ENCODE data around the gene ZNF618.

Gene ZNF618

DNA sequence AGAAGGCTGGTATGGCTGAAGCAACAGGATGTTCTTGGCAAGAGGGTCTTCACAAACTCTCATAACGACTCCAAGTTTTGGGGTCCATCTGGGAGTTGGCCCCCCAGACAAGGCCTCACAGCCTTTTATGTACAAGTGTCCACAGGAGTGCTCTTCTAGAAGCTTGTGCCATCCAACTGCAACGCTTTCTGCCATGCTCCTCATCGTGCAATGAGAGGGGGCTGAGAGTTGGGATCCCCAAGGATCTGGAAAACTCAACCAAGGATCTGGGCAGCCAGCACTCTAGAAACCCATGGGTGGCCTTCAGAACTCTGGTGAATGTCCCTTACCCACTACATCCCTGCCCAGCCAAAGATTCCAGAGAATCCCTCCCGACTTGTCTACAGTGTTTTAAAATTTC is 210.5 kb downstream of the ZNF618 start:
- no peak for DNase-seq

DNA sequence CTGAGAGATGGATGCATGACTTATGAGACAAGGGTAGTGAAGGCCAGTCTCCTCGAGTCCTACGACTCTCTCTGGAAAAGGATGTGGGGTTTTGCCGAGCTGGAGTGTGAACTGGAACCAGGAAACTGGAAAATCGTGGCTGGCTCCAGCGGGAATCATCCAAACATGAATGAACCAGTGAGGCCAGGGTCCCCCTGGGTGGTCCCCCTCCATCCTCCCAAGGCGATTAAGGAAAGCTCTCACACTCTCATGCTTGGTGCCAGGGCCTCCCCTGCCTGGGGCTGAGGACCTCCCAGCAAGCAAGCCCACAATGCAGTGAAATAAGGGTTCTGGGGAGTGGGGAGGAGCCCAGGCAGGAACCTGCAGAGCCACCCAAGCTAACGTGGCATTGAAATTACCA is 211.6 kb downstream of the ZNF618 start:
- no peak for DNase-seq

DNA sequence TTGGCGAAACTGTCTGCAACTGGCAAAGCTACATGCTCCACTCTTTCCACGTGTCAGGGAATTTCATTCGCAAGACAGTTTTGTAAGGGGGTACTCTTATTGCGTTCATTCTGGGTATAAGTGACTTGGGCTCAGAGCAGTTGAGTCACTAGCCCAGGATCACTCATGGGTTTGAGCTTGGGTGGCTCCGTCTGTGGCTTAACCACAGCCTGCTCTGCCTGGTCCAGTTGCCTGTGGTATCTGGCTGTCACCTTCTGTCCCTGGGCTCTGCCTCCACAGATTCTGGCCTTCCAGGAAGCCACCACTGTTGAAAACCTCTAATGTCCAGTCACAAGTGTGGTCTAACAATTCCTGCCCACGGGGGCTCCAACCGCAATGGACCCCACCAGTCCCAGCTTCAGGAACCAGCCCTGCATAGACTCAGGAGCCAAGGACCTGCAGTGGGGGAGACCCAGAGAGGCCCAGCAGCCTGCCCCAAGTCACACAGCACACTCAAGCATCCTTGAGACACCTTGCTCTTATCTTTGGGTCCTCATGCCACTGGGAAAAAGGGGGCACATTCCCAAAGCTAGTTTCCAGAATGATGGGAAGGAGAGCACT is 212.6 kb downstream of the ZNF618 start:
- no peak for DNase-seq

DNA sequence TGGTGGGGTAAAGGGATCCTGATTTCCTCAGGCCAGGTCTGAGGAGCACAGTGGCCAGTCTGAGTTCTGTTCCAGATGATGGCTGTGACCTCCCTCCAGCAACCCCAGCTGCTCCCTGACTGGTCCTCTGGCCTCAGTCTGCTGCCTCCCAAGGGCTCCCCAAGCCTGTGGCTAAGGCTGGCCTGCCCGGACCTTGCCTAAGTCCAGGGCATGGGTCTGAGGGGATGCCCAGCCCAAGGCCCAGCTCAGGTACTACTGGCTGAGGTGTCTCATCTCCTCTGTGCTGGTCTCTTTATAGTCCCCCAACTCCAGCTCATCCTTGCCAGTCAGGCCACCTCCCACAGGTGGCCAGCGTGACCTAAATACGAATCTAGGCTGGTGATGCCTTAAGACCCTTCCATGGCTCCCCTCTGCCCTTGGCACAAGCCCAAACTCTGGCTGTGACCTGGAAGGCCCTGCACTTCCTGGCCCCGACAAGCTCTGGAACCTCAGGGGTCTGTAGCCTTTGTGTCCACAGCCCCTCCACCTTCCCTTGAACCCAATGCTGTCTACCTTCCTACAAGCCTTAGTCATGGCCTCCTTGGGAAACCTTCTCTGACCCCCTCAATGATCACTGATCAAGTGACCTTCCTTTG is 213.2 kb downstream of the ZNF618 start:
- no peak for DNase-seq

DNA sequence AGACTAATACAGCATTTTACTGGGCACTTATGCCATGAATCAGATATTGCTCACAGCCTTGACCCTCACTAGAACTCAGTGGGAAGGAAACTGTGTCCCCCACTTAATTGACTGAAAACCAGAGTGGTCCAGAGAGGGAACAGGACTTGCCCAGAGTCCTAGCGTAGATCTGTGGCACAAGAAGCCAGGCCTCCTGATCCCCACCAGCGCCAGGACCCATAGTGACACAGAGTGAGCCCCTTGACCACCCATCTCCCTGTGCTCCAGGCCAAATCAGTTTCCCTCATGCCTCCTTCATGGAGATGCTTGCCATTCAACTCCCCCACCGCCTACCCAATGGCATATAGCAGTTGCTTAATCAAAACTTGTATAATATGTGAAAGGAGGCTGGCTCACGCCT is 214.7 kb downstream of the ZNF618 start:
- no peak for DNase-seq

DNA sequence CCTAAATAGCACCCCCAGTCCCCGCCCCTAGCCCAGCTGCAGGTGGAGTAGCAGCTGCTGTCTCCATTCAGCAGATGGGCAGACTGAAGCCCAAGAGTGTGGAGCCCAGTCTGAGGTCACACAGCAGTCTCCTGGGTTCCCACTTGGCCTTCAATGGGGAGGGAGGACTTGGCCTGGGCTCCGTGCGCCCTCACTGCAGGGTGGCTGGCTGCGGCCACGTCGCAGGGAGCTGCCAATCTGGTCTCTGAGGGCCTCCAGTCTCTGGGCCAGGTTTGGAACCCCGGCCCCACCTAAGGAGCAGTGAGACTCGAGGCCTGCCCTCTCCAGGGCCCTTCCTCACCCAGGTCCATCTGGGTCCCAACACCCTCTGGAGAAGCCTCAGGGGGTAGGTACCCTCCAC is 215.6 kb downstream of the ZNF618 start:
- no peak for DNase-seq

DNA sequence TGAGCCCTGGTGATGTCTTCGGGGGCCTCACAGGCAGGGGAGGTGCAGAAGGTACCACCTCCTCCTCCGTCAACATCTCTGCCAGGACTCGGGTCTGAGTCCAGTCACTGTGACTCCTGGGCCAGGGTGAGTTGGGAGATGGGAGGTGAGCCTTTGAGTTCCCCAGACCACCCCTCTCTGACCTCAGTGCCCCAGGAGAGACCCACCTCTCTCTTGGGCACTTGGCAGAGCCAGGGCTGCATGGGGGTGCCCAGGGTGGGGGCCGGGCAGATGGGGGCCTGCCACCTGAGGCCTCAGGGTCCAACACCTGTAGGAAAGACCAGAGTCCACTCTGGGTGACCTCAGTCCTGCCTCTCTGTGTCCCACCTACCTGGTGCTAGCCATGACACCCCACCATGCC is 216.2 kb downstream of the ZNF618 start:
- no peak for DNase-seq

DNA sequence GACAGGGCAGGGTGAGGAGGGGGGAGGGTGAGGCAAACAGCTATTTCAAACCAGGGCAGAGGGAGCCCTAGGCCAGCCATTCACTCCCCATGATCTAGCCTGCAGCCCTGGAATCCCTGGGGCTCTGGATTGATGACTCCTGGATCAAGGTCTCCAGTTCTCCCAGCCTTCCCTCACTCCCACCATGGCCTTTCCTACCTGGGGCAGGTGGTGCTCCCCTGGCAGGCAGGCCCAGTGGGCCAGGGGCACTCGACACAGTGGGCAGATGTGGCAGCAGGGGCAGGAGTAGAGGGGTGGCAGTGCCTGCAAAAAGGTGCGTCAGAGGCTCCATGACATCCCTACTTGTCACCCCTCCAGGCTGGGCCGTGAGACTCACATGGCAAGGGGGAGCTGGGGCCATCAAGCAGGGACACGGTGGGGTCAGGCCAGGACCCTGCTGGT is 216.9 kb downstream of the ZNF618 start:
- no peak for DNase-seq

DNA sequence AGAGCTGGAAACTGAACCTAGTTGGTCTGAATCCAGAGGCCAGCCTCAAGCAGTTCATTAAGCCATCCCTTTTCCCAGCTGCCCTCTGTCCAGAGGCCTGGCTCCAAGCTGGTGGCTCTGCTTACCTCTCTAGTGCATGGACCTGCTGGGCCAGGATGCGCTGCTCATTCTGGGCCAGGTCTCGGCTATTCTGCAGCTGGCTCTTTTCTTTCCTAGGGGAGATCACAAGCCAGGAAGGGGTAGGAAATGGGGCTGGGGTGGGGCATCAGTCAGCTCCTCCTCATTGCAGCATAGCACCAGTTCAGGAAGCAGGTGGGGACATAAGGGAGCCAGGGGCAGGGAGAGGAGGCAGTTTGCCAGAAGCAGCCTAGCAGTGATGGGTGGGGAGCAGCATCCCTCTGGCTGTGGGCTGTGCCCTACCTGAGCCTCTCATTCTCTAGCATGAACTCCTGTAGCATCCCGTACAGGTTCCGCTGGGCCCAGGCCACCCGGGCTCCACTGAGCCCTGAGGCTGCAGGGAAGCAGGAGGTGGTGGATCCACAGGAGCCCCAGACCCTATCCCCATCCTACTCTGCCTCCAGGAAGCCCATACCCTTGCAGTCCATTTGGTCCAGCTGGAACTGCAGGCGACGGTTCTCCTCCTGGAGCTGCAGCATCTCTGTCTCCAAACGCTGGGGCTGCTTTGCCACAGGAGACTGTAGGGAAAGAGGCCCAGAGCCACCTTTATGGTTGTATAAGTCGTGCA is 217.8 kb downstream of the ZNF618 start:
- no peak for DNase-seq

DNA sequence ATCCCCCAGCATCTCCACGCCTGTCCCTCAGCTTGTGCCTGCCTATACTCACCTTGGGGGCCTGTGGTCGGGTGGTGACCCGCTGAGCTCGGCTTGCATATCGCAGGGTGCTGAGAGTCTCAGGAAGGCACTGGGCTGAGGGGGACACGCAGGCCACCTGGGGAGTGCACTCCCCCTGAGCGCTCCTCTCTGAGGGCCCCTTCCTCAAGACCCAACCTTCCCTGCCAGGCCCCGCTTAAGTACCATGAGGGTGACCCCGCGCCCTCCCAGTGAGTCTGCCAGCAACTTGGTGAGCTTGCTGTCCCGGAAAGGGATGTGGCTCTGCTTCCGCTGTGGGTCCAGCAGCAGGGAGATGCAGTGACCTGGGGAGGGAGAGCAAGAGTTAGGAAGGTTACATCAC is 218.9 kb downstream of the ZNF618 start:
- DNase-seq, result no peak

DNA sequence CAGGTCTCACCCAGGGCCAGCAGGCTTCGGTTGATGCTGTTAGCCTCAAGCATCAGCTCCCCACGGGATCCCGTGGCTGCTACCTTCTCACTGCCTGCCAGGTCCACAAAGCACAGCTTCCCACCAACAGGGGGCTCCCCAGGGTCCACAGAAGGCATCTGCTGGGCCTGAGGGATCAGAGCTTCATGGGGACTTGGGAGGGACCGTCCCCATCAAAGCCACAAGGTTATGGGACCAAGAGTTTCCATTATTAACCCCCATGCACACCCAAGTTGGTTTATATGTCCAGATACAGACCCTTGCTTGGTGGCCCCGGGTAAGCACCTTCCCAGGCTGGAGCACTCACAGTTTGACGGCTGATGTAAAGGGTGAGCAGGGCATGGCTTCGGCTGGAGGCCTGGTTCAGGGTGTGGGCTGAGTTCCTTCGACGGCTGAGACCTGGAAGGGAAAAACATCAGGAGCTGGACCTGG is 220.0 kb downstream of the ZNF618 start:
- DNase-seq, result peak; percentile 9

DNA sequence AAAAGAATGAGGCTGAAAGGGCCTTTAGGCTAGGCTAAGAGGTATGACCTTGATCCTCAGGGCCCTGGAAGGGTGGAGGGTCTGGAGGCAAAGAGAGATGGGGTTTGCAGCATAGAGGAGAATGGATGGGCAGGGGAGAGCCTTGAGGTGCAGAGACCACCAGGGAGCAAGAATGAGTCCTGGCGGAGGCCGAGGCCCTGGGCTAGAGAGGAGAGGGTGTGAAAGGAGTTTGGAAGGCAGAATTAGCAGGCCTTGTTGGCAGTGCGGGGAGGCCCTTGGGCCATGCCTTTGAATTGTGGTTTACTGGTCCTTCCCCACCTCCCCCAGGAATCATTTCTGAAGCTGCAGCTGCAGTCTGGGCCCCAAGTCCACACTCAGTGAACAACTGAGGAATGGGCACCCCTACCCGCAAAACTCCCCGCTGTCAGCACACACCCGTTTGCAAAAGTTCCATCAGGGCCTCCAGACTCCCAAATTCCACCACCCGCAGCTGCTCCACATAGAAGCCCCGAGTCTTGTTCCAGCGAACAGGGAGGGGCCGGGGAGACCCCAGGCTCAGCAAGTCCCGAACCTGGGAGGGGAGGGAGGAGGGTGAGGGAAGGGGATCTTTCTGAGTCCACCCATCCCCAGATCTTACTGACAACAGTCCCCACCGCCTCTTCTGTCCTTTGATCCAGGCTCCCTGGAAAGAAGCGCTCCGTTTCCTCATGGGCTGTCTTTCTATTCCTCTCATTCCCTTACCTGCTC is 220.9 kb downstream of the ZNF618 start:
- no peak for DNase-seq

DNA sequence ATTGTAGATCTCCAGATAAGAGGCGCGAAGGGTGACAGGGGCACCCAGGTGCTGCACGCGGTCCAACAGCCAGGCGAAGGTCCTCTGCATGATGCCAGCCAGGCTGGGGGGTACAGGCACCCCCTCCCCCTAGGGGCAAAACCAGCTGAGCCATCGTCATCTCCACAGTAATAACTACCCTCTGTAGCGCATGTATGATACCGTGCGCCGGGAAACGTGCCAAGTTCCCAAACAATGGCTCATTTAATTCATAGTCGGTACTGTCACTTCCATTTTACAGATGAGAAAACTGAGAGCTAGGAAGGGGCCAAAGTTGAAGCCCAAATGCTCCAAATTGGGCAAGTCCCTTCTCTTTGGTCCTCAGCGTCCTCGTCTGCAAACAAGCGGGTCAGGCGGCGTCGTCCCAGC is 221.5 kb downstream of the ZNF618 start:
- DNase-seq, result no peak

DNA sequence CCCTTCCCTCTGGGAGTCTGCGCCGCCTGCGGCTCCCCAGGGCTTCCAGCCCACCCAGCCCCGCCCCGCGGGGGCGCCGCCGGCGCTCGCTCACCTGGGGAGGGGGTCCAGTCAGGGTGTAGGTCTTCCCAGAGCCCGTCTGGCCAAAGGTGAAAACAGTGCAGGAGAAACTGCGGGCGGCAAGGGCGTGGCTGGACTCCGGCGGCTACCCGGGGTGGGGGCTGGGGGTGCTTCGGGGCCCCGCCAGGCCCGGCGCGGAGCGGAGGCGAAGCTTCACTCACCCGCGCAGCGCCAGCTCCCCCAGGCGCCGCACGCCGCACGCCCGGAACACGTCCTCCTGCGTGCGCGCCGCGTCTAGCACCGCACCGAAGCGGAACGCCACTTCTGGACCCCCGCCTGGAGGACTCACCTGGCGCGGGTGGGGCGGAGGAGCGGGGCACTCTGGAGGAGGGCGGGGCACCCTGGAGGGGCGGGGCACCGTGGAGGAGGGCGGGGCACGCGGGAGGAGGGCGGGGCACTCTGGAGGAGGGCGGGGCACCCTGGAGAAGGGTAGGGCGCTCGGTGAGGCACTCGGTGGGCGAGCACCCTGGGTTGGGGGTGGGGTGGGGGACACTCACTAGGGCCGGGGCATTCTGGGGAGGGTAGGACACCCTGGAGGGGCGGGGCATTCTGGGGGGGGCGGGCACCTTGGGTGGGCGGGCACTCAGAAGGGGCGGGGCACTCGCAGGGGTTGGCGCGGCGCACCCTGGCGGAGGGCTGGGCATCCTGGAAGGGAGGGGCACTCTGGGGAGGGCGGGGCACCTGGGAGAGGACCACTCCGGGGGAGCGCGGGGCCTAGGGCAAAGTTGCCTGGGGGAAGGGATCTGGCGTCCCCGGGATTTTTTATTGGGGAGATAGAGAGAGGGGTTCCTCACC is 222.2 kb downstream of the ZNF618 start:
- peak; percentile 18 for DNase-seq

DNA sequence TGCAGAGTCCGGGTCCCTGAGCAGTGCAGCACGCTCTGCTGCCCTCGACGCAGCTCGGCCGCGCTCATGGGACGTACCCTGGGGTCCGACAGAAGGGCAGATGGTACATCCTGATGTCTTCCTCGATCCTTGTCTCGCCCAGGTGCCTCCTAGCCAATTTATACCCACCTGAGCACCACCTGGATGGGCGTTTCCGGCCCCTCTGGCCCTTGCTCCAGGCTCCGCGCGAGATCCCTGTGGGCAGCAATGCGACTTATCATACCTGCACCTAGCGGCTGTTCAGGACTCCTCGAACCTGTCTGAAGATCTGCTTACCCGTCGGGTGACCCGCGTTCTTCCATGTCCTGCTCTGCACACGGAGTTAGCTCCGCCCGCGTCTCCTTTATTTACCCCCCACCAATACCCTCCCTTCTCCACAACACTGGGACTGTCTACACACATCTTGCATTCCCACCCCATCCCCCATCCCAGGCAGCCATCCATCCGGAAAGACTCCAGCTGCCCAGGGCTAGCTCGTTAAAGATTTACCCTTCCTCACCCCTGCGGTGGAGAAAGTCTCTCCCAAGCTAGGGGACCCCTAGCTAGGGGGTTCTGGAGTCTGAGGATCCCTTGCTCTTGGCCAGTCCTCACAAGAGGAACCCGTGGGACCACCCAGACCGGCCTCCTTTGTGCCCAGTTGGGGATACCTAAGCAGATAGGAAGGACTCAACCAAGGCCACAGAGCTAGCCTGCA is 223.0 kb downstream of the ZNF618 start, which contains the start of gene KIF12:
TSS of gene KIF12 (minus strand) at position 357 of the 733 bp plus-strand sequence. CDS start at position 341, 16 bp downstream.
- DNase-seq, result no peak

DNA sequence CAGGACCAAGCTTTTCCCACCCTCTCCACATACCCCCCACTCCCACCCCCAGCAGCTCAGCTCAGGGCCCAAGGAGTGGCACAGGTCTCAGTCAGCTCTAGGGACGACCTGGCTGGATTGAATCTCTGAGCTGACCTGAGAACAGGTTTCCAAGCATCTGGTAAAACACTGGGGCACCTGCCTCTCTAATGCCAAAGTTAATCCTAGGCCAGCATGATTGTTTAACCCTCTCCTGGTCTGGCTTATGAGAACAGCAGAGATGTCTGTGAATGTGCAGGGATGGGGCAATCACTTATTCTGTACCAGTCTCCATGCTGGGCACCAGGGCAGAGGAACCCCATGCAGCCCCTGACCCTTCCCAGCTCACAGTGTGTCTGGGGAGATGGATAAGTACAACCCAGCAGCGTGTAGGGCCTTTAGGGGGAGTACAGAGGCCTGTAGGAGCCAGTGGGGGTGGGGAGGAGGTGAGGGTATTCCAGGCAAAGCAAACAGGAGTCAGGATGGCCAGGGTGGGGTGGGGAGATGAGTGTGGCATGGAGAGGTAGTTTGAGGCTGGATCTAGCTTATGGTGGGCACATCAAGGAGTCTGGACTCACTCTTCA is 223.7 kb downstream of the ZNF618 start:
- DNase-seq, result no peak

DNA sequence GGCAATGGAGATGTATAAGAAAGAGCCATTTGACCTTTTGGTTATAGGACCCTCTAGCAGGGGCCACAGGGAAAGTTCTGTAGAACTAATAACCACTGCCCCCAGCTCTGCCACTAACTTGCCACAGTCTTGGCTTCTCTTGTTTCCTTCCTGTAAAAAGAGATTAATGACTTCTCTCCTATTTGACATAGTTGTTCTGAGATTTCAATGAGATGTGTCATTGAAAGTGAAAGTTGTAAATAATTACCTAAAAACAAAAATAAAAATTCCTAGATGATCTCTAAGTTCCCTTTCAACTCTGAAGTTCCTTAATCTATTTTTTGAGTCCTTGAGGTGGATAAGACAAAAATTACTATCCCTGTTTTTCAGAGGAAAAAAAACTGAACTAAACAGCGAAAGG is 224.4 kb downstream of the ZNF618 start:
- no peak for DNase-seq

DNA sequence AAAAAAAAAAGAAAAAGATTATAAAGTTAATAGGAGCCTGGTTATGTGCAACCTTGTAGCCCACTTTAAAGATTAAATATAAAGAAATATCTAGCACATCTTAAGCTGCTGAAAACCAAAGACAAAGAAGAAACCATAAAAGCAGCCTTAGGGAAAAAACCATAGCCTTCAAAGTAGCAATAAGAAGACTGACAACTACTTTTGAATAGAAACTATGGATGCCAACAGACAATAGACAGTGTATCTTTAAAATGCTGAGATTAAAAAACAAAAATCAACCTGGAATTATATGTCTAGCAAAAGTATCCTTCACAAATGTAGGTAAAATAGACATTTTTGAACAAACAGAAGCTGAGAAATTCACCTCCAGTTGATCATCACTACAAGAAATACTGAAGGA is 226.4 kb downstream of the ZNF618 start:
- no peak for DNase-seq

DNA sequence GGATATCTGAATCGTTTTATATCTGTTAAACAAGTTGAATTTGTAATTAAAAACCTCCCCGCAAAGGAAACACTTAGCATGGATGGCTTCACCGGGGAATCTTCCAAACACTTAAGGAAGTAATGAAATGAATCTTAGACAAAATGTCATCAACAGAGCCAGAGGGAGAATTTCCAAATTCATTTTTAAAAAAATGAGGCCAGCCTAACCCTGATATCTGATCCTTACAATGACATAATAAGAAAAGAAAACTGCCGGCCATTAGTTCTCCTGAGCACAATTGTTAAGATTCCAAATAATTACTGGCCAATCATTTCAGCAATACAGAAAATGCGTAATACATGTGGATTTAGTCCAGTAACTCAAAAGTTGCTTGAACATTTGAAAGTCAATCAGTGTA is 229.1 kb downstream of the ZNF618 start:
- DNase-seq, result no peak
